Smooth muscle cell (in vitro differentiated cells): Measurements from ENCODE around the gene COL4A5. TPM values are rescaled to one million over a fixed set of nuclear protein-coding genes. Genes with fewer than 3 reads are reported as not detected.
A peak's percentile ranks its signal among the peaks of the same experiment; 100 is the strongest.
"Not testable (repeated sequence)": the region's sequence is repeated elsewhere in the genome, so short reads cannot be mapped to it uniquely, and the experiment has no call there.

Source experiments
- DNase-seq: peaks from one replicate; lab custom pipeline; 2025; ENCODE audit not compliant: unreplicated experiment; lab: John Stamatoyannopoulos, UW
- H2AFZ ChIP-seq: fragments of 200-600 bp; sonication (generic); 2 replicates; pipeline ENCODE4 v1.6.0; 2016; ENCODE audit warnings: antibody characterized with exemption, low read depth, mild to moderate bottlenecking
- H3F3A ChIP-seq: fragments of 200-600 bp; sonication (generic); 2 replicates; pipeline ENCODE4 v1.6.0; 2017; ENCODE audit warnings: antibody characterized with exemption, low read depth
- H3K27ac ChIP-seq: fragments of 200-600 bp; sonication (generic); 2 replicates; pipeline ENCODE4 v1.5.1; 2016; ENCODE audit warnings: low read depth, mild to moderate bottlenecking
- H3K27me3 ChIP-seq: fragments of 200-600 bp; sonication (generic); 2 replicates; pipeline ENCODE4 v1.6.1; 2016; ENCODE audit warnings: low read depth, mild to moderate bottlenecking
- H3K36me3 ChIP-seq: fragments of 200-600 bp; sonication (generic); 2 replicates; pipeline ENCODE4 v1.5.1; 2016; ENCODE audit warnings: low read depth
- H3K4me1 ChIP-seq: fragments of 200-600 bp; sonication (generic); 2 replicates; pipeline ENCODE4 v1.5.1; 2016; ENCODE audit warnings: low read depth
- H3K4me2 ChIP-seq: fragments of 200-600 bp; sonication (generic); 2 replicates; pipeline ENCODE4 v1.6.0; 2016; ENCODE audit warnings: mild to moderate bottlenecking
- H3K4me3 ChIP-seq: fragments of 200-600 bp; sonication (generic); 2 replicates; pipeline ENCODE4 v1.5.1; 2016; ENCODE audit warnings: mild to moderate bottlenecking
- H3K79me2 ChIP-seq: fragments of 200-600 bp; sonication (generic); 2 replicates; pipeline ENCODE4 v1.6.0; 2016; ENCODE audit warnings: low read depth, mild to moderate bottlenecking
- H3K9ac ChIP-seq: fragments of 200-600 bp; sonication (generic); 2 replicates; pipeline ENCODE4 v1.6.0; 2016; ENCODE audit warnings: low read depth
- H3K9me3 ChIP-seq: fragments of 200-600 bp; sonication (generic); replicated peaks from 2 replicates; pipeline ENCODE4 v1.5.1; 2016; ENCODE audit warnings: low read depth
- H4K20me1 ChIP-seq: fragments of 200-600 bp; sonication (generic); 2 replicates; pipeline ENCODE4 v1.6.0; 2016; ENCODE audit warnings: low read depth
- WGBS: methylation state at CpG from one replicate; pipeline ENCODE4 v1.1.7; 2016; ENCODE audit warnings: low lambda C conversion rate; 5-methylcytosine and 5-hydroxymethylcytosine counted together
- polyA plus RNA-seq: library from polyadenylated mRNA; unstranded; fragments of >200 nt; fragmentation: Nextera tagmentation; extraction: Ambion mirVana; gene quantifications from 2 replicates; pipeline ENCODE4 v1.2.1, GENCODE V29; 2016
- total RNA-seq: library from RNA; depleted of rRNA; stranded (reverse); fragments of >200 nt; gene quantifications from 2 replicates; pipeline ENCODE4 v1.2.3, GENCODE V29; 2014
- TF ChIP-seq, protein P1 (sequence below): fragments of 200-600 bp; sonication (generic); IDR thresholded peaks from 2 replicates; pipeline ENCODE4 v1.5.1; 2017; ENCODE audit warnings: borderline replicate concordance, mild to moderate bottlenecking, antibody characterized with exemption; ENCODE audit not compliant: insufficient read depth, poor library complexity, severe bottlenecking

Gene COL4A5
- total RNA-seq (101 and 145 TPM in 2 replicates), polyA plus RNA-seq (37.2 and 42.3 TPM in 2 replicates)

DNA sequence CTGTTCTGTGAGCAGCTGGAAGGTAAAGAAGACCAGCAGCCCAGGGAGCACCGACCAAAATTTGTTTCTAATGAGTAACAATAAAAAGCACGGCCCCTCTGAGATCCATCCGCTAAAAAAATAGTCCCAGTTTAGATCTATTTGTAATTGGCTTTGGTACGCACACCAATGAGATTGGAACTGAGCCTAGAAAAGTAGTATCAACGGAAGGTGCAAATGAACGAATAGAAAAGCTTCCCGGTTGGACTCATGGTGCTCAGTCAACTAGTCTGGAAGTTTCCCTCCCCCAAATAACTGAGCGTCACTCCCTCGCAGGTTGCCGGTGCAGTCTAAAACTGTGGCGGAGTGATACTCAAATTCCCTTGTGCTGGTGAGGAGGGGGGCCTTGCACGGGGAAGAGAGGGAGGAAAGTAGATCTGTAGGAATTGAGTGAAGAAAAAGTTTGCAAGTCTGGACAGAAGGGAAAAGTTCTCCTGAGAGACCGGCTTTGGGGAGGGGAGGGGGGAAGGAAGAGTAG is at the start of gene COL4A5:
TSS of gene COL4A5 (plus strand) at position 413 of the 517 bp plus-strand sequence. CDS start 288 bp downstream, outside the sequence.
- WGBS = 34% methylated on average over 13 of the region's 13 CpGs
- Histone ChIP-seq H3K9ac (peak within 1 kb of the TSS; percentile 83), H3K9me3 (no peaks in the 10 kb centered on the region), H2AFZ (peak within 1 kb of the TSS; percentile 95), H3K79me2 (peaks cover 63% of the 10 kb centered on the region), H4K20me1 (no peaks in the 10 kb centered on the region), H3F3A (no peaks in the 10 kb centered on the region), H3K4me1 (peaks cover 25% of the 10 kb centered on the region), H3K27ac (peak within 1 kb of the TSS; percentile 84), H3K27me3 (no peaks in the 10 kb centered on the region), H3K4me3 (peak within 1 kb of the TSS; percentile 73), H3K36me3 (no peaks in the 10 kb centered on the region), H3K4me2 (peak within 1 kb of the TSS; percentile 85)
- DNase-seq = peak; percentile 1
- TF ChIP-seq, protein P1, sequence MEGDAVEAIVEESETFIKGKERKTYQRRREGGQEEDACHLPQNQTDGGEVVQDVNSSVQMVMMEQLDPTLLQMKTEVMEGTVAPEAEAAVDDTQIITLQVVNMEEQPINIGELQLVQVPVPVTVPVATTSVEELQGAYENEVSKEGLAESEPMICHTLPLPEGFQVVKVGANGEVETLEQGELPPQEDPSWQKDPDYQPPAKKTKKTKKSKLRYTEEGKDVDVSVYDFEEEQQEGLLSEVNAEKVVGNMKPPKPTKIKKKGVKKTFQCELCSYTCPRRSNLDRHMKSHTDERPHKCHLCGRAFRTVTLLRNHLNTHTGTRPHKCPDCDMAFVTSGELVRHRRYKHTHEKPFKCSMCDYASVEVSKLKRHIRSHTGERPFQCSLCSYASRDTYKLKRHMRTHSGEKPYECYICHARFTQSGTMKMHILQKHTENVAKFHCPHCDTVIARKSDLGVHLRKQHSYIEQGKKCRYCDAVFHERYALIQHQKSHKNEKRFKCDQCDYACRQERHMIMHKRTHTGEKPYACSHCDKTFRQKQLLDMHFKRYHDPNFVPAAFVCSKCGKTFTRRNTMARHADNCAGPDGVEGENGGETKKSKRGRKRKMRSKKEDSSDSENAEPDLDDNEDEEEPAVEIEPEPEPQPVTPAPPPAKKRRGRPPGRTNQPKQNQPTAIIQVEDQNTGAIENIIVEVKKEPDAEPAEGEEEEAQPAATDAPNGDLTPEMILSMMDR = no peak

DNA sequence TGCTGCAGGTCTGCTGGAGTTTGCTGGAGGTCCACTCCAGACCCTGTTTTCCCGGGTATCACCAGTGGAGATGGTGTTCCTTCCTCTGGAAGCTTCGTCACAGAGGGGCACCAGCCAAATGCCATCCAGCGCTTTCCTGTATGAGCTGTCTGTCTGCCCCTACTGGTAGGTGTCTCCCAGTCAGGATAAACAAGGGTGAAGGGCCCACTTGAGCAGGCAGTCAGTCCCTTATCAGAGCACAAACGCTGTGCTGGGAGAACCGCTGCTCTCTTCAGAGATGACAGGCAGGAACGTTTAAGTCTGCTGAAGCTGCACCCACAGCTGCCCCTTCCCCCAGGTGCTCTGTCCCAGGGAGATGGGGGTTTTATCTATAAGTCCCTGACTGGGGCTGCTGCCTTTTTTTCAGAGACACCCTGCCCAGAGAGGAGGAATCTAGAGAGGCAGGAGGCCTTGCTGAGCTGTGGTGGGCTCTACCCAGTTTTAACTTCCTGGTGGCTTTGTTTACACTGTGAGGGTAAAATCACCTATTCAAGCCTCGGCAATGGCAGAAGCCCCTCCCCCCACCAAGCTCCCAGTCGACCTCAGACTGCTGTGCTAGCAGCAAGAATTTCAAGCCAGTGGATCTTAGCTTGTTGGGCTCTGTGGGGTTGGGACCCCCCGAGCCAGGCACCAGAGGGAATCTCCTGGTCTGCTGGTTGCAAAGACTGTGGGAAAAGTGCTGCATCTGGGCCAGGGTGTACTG is 48.5 kb upstream of the COL4A5 start:
- H4K20me1 ChIP-seq, H2AFZ ChIP-seq, H3F3A ChIP-seq, DNase-seq, H3K9ac ChIP-seq, H3K27me3 ChIP-seq, H3K79me2 ChIP-seq, H3K9me3 ChIP-seq, H3K4me2 ChIP-seq, H3K4me3 ChIP-seq, H3K27ac ChIP-seq, H3K36me3 ChIP-seq, H3K4me1 ChIP-seq: not testable (repeated sequence)
- WGBS = 64% methylated on average over 9 of the region's 9 CpGs

DNA sequence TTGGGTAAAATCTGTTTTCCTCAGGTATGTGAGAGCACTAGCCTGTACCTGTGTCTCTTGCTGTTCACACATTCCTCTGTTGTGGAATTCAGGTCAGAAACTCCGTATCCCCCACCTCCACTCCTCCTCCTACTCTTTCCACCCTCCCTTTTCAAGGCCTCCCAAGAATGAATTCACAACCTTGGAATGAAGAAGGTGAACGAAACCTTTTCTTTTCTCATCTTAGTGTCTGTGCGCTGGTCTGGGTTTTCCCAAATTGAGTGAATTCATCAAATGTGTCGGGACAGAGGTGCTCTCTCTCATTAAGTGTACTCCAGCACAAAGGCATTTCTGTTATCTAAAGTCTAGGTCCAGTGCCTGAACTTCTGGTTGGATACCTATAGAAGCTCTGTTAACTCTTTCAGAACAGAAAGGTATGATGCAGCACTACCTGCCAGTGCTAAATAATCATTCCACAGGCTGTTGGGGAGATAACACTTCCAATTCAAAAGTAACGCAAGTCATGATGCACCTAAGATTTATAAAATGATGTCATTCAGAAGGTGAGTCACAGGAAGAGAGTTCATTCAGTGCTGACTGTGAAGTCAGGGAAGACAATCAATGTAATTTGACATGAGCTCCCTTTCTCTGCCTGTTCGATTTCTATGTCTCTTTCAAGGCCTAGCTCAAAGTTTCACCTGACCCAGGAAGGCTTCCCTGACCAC is 43.3 kb upstream of the COL4A5 start:
- 66% methylated on average over 6 of the region's 6 CpGs for WGBS
- H3K27me3 ChIP-seq = no peaks in the 10 kb centered on the region
- TF ChIP-seq, protein P1 = no peak
- no peaks in the 10 kb centered on the region for H3F3A ChIP-seq
- no peaks in the 10 kb centered on the region for H3K9me3 ChIP-seq
- H3K4me3 ChIP-seq = no peak overlapping the region
- H3K36me3 ChIP-seq = no peaks in the 10 kb centered on the region
- H4K20me1 ChIP-seq = no peaks in the 10 kb centered on the region
- no peak overlapping the region for H2AFZ ChIP-seq
- H3K9ac ChIP-seq = peak overlapping the region; percentile 46
- H3K27ac ChIP-seq = peak overlapping the region; percentile 77
- H3K4me1 ChIP-seq = peaks cover 10% of the 10 kb centered on the region
- no peak overlapping the region for H3K4me2 ChIP-seq
- no peak for DNase-seq
- no peaks in the 10 kb centered on the region for H3K79me2 ChIP-seq

DNA sequence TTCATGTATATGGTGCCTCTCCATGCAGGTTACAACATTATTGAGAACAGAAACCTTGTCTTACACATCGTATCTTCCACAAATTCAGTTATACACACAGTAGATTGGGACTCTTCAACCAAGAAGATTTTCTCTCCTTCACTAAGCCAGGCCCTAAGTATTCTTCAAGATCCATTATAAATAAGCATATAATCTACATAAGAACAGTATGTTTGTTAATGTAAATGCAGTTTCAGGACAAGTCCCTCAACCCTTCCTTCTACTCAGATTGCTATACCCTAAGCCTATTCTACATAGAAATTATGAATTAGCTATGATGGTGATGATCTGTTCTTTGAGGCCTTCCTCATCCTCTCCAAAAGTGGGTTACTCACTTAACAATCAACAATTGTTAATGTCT is 42.7 kb upstream of the COL4A5 start:
- H4K20me1 ChIP-seq = no peaks in the 10 kb centered on the region
- no peaks in the 10 kb centered on the region for H3K27me3 ChIP-seq
- no peak overlapping the region for H3K4me2 ChIP-seq
- peaks cover 10% of the 10 kb centered on the region for H3K4me1 ChIP-seq
- H3K9ac ChIP-seq = peak overlapping the region; percentile 2
- DNase-seq = no peak
- WGBS = 82% methylated on average over 1 of the region's 1 CpG
- no peak overlapping the region for H3K4me3 ChIP-seq
- no peaks in the 10 kb centered on the region for H3K79me2 ChIP-seq
- H3K27ac ChIP-seq = peak overlapping the region; percentile 77
- TF ChIP-seq, protein P1 = no peak
- H3K36me3 ChIP-seq = no peaks in the 10 kb centered on the region
- no peak overlapping the region for H2AFZ ChIP-seq
- H3K9me3 ChIP-seq = no peaks in the 10 kb centered on the region
- H3F3A ChIP-seq = no peaks in the 10 kb centered on the region
